Activated effector memory CD4-positive, alpha-beta T cell treated with Interleukin-2 at 50 U/mL for 16 hours (primary cell): ENCODE data around the gene SH3BP2.

Experiments
- DNase-seq: peaks from one replicate; pipeline ENCODE4 v3.0.0-alpha.2; 2020

SH3BP2 gene, protein sequence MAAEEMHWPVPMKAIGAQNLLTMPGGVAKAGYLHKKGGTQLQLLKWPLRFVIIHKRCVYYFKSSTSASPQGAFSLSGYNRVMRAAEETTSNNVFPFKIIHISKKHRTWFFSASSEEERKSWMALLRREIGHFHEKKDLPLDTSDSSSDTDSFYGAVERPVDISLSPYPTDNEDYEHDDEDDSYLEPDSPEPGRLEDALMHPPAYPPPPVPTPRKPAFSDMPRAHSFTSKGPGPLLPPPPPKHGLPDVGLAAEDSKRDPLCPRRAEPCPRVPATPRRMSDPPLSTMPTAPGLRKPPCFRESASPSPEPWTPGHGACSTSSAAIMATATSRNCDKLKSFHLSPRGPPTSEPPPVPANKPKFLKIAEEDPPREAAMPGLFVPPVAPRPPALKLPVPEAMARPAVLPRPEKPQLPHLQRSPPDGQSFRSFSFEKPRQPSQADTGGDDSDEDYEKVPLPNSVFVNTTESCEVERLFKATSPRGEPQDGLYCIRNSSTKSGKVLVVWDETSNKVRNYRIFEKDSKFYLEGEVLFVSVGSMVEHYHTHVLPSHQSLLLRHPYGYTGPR

DNA sequence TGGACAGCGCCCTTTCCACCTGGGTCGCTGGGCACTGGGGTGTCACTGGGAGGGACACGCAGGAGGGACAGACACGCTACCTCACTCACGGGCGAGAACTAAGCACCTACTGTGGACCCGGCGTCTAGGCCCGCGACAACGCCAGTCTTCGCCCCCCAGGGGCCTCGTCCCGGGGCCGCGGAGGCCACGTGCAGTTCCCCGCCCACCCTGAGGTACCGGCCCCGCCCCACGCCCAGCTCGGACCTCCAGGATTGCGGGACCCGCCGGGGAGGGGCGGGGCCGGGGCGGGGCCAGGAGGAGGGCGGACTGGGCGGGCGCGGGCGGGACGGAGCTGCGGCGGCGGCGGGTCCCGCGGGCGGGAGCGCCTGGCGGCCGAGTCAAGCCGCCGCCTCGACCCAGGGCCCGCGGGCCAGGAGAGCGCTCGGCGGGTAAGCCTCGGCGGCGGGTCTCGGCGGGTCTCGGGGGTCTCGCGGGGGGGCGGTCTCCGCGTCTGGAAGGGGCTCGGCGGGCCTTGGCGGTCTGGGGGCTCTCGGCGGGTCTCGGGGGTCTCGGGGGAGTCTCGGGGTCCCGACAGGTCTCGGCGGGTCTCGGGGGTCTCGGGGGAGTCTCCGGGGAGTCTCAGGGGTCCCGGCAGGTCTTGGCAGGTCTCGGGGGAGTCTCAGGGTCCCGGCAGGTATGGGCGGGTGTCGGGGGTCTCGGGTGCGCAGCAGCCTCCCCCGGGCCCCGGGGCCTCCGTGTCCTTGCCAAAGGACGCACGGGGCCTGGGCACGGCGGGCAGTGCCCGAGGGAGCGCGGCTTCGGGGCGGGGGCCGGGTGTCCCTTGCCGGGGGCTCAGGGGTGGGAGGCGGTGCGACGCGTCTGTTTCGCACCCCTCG is at the start of gene SH3BP2:
Gene SH3BP2, plus strand, starts transcription at position 375 of the 875 bp plus-strand sequence. CDS start 27,533 bp downstream, outside the sequence.
- DNase-seq, result no peak

DNA sequence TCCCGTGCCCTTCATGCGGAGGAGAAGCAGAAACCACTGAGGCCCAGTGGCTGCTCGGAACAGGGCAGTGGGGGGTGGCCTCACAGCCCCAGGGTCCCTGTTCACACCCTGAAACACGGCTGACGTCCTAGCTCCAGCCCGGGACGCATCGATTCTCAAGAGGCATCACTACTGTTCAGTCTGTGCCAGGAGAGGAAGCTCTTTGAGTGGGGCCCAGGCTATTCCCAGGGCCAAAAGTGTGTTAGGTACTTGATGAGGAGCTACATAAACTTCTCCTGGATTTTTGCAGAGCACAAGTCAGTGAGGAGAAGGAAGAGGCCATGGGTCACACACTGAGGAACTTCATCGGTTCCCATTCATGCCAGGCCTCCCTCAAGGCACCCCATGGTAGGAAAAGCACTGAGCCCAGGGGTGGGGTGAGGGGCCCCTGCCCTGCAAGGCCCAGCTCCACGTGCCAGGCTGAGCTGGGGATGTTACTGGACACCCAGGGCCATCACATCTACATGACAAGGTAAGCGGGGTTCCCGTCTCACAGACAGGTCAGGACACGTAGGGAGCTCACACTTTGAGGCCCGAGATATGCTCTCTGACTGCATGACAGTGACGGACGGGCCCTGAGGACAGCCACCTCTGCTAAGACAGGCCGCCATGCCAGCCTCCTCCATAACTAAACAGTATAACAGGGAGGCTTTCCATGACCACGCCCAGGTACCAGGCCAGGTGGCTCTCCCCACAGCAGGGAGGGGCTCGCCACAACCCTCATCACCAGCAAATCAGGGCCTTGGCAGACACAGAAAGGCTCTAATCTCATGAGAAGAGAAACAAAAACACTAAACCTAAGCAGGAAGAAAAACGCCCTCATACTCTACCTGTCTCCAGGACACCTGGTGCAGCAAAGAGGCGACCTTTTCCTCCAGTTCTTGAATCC is 49.1 kb upstream of the SH3BP2 start:
- no peak for DNase-seq

DNA sequence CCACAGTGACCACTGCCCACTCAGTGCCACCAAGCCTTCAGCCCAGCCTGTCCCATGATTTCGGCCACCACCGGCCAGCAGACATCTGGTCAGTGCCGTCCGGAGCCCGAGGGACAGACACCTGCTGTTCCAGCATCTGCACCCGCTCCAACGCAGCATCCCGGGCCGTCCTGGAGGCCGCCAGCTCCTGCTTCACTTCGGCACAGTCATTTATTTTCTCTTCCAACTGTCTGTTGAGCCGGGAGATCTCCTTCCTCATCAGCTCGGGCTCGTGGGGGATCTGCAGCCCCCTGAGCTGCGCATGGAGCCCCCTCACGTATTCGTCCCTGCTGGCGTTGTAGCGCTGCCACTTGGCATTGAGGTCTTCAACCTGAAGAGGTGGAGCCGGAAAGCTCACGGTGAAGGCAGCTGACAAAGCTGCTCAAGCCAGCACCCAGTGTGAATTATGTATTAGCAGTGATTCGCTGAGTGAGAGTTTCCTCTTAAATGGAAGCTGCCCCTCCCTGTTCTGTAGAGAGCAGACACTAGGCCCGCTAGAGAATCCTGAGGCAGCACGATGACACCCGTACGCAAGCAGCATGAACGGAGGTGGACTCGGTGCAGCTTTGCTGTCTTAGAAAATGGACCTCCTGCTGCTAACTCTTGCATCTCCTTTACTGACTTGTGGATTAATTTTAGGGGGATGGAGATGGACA is 48.2 kb upstream of the SH3BP2 start:
- no peak for DNase-seq

DNA sequence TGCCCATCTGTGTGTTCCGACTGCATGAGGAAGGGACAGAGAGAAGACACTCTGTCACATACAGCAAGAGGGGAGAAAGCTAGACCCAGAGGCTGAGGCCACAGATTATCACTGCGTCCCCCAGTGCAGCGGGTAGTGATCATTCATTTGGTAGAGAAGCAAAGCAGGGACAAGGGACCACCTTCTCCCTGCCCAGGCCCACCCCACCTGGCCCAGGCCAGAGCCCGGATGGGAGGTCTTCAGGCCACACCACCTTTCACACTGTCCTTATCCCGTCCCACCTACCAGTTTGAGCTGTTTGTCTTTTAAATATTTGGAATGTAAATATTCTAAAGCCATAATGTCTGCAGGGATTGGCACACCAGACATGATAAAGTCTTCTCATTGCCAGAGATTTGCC is 47.4 kb upstream of the SH3BP2 start:
- DNase-seq, result no peak

DNA sequence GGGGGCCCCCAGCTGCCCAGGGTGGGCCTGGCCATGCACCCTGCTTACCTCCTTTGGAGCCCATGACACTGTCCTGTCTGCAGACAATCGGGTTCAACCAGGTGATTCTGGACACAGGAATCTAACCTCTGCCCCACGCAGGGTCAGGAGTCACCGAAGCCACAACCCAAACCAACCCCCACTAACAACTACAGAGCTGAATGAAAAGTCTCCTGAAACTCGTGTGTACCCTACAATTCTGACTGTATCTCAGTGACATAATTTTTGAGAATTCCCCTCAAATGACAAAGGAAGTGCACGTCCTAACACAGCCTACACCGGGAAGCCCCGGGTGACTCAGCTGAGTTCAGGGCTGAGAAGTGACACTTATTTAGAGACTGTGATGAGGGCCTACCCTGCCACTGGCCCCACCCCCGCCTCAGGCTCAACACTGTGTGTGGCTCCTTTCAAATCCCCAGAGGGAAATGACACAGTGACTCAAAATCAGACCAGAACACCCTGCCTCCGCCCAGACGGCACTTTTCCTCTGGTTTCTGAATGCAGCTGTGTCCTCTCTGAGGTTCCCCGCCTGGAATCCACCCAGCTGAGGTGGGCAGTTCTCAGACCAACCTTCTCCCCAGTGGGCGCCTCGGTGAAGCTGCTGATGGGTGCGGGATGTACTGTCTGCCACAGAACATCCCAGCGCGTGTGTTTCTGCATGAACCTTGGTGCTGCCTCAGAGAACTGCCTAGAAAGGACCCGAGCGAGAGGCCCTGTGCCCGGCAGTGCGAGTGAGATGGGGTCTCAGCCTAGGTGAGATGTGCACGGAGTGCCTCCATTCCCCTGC is 46.7 kb upstream of the SH3BP2 start:
- DNase-seq, result peak; percentile 74

DNA sequence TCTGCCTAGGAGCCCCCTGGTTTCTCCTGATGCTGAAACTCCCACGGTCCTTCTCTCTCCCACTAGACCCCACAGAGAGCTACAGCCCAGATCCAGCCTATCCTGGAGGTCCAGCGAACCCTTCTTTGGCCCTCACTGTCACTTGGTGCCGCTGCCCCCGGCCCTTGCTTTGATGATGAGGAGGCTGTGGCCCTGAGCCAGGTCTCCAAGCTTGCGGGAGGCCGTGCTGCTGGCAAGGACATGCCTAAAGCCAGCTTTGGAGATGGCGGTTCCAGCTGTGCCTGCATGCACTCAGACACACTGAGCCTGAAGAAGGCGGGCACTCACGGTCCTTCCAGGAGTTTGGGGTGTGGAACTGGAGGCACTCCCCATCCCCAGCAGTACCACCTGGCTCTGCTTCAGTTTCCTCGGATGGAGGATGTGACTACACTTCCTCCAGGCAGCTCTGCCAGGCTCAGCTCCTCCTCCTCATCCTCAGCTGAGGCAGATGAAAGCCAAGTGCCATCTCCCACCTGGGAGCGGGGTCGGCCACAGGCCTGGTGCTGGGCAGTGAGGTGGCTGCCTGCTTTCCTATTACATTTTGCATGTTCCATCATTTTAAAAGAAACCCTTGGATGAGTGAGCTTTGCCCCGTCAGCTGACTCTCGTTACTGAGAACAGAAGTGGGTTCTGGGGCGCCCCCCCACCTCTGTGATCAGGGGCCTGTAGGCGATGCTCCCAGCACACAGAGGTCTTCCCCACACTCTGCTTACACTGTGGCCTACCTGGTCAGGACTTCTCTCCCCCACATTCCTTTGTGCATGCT is 45.8 kb upstream of the SH3BP2 start:
- DNase-seq, result no peak

DNA sequence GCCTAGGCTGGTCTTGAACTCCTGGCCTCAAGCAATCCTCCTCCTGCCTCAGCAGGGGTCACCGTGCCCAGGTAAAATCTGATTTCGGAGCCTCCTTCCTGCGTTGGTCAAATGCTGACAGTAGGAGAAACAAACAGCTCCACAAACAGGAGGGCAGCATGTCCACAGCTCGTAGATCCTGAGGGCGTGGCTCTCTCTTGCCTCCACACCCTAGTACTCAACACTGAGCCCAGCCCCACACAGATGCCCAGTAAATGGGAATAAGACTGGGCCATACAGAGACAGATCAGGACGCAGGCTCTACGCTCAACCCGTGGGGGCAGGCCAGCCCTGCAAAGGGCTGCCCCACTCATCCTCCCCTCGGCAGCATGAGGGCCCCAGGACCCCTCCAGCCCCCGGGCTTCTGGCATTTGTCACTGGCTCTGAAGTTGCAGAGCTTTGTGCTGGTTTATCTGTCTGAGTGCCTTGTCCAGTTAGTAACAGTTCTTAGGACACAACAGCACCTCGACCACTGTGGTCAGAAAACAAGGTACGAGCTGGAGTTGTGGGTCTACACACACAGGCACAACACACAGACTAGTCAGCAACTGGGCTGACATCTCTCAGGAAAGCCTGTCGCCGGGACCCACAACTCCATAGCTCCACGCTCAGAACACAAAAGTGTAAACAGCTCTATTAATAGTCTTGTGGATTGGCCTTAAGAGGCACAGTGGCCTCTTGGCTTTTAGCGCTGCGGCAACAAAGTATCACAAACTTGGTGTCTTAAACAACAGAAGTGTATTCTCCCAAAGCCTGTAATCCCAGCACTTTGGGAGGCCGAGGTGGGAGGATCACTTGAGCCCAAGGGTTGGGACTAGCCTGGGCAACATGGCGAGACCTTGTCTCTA is 41.9 kb upstream of the SH3BP2 start:
- no peak for DNase-seq

DNA sequence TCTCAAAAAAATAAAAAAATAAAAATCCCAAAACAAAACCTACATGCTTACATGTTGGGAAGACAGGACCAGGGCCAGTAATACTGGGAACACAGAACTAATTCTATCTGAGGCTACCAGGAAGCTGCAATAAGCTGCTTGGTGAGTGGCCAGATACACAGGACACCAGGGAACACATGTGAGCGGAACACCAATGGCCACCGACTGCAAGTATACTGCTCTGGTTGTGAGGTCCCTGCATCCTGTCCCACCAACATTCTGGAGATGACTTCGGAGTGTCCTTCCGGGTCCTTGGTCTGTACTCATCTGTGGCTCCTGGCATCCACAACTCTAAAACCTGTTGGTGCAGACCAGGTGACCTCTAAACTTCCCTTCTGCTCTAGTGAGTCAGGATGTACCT is 39.4 kb upstream of the SH3BP2 start:
- DNase-seq, result no peak

DNA sequence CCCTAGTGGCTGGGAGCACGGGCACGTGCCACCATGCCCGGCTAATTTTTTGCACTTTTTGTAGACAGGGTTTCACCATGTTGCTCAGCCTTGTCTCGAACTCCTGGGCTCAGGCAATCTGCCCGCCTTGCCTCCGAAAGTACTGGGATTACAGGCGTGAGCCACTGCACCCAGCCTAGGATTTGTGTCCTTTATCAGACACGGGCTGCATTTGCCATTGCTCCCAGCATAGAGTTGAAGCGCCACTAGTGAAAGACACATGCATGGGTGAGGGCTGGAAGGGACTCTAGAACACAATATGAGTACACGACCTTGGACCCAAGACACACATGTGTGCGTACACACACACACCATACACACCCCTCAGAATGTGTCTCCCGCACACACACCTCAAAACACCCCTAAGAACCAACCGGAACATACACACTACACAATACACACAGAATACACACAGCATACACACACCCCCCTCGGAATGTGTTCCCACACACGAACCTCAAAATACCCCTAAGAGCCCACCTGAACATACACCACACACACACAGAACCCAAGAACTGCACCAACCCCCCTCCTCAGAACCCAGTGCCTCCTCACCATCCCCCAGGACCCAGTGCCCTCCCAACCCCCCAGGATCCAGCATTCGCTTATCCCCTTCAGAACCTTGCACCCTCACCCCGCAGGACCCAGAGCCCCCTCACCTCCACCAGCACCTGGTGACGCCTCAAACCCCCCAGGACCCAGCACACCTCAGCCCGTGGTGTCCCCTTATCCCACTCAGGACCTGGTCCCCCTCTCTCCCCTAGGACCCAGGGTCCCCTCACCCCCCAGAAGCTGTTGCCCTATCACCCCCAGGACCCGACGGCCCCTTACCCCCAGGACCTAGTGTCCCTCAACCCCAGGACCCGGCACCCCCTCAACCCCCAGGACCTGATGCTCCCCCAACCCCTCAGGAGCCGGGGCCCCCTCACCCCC is 37.8 kb upstream of the SH3BP2 start:
- DNase-seq, result no peak

DNA sequence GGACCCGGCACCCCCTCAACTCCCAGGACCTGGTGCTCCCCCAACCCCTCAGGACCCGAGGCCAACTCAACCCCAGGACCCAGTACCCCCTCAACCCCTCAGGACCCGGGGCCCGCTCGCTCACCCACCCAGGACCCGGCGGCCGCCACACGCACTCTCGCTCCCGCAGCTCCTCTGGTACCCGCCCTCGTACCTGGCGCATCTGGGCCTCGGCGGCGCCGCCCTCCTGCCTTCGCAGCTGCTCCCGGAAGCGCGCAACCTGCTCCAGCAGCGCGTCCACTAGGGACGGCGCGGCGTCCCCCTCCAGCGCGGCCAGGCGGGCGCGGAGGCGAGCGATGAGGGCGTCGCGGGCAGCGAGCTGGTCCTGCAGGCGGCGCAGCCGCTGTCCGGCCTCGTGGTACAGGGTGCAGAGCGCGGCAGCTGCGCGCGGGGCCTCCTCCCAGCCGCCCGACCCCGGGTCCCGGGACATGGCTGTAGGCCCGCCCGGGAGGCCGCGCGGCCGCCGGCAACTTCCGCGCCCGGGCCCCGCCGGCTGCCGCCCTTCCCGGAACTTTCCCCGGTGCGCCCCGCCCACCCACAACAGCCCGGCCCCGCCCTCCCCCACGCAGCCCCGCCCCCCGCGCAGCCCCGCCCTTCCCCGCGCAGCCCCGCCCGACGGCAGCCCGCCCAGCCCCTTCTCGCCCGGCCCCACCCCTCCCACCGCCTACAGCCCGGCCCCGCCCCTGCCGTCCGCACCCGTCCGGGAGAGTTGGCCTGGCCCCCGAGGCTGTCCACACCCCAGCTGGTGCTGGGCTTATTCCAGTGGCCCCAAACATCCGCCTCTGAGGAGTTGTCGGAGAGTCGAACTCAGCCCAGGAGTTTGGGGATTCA is 36.8 kb upstream of the SH3BP2 start, which contains the start of gene TNIP2:
Gene TNIP2, minus strand, starts transcription at position 516 of the 870 bp plus-strand sequence. Its CDS starts 47 bp downstream, at position 469.
- DNase-seq, result peak; percentile 73

DNA sequence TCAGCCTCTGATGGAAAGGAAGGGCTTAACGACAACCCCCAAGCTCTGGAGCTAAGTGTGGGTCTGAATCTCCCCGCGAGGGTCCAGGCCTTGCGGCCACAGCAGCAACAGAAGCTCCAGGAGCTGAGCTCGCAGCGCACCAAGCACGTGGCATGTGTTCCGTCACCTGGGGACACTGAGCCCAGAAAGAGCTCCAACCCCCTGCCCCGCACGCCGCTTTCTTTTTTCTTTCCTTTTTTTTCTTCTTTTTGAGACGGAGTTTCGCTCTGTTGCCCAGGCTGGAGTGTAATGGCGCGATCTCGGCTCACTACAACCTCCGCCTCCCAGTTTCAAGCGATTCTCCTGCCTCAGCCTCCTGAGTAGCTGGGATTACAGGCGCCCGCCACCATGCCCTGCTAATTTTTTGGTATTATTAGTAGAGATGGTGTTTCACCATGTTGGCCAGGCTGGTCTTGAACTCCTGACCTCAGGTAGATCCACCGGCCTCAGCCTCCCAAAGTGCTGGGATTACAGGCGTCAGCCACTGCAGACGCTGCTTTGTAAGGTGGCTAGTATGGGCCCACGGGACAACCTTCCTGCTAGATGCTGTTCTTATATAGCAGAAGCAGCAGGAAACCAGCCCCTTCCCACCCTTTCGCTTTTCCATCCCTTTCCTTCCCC is 36.1 kb upstream of the SH3BP2 start:
- DNase-seq, result no peak

DNA sequence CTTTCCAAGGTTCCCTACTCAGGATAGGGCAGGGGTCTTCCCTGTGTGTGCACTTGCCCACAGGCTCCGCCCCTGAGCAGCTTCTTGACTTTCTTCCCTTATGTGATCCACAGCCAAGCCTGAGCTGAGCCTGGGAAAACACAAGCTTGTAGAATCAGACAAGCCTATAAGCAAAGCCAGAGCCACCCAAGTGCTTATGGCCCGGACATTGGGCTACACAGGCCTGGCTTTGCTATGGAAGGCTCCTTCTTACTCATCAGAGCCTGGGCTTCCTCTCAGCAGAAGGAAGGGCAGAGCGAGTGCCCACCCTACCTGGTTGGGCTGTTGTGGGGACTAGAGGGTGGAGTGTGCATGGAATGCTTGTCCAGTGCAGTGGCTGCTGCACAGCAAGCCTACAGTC is 35.5 kb upstream of the SH3BP2 start:
- DNase-seq, result no peak

DNA sequence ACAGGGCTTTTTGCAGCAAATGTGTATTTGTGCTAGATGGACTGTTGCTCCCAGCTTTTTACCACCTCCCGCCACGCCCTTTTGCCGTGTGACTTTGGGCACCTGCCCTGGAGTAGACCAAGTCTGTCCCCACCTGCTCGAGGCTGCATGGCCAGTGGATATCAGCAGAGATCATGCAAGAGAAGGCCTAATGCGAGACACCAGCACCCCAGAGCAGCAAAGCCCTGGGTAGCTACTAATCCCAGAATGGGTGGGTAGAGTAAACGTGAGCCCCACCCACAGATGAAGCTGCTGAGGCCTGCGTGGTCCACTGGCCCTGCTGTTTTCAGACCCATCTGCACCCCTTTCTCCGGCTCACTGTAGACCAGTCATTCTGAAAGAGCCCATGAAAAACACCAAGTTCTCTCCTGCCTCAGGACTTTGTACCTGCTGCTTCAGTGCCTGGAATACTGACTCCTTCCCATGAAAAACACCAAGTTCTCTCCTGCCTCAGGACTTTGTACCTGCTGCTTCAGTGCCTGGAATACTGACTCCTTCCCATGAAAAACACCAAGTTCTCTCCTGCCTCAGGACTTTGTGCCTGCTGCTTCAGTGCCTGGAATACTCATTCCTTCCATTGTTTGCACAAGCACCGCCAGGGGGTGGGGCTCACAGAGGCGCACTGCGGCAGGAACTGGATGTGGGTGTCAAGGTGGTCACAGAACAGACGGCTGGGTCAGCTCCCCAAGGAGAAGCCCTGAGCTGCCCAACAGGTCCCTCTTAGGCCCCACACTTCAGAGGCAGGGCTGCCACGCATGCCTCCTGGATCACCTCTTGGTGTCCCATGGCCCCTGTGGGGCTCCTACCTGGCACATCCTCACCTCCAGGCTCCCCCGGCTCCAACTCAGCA is 31.6 kb upstream of the SH3BP2 start:
- no peak for DNase-seq

DNA sequence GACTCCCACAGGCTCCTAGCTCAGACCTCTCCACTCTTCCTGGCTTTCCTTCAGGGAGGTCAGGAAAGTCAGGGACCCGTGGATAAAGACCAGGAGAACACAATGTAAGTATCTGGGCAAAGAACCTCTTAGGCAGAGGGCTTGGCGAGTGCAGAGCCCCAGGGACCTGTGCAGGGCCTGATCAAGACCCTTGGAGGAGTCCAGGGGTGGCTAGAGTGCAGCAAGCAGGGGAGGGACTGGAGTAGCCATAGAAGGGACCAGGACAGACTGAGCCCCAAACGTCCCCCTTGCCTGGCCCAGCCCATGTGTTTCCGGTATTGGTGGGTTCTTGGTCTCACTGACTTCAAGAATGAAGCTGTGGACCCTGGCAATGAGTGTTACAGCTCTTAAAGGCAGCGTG is 30.8 kb upstream of the SH3BP2 start:
- no peak for DNase-seq
